Stimulated activated CD4-positive, alpha-beta T cell treated with anti-CD3 and anti-CD28 coated beads, TNF-alpha, amount 100 ng/mL, for 48 hours (primary cell): ENCODE results near the gene NAA11.

Experiments
- DNase-seq, 3 donors: peaks; one replicate each; pipeline ENCODE4 v3.0.0-alpha.2; 2020; ENCODE audit warnings: low read depth in 3 of 3

NAA11 gene

DNA sequence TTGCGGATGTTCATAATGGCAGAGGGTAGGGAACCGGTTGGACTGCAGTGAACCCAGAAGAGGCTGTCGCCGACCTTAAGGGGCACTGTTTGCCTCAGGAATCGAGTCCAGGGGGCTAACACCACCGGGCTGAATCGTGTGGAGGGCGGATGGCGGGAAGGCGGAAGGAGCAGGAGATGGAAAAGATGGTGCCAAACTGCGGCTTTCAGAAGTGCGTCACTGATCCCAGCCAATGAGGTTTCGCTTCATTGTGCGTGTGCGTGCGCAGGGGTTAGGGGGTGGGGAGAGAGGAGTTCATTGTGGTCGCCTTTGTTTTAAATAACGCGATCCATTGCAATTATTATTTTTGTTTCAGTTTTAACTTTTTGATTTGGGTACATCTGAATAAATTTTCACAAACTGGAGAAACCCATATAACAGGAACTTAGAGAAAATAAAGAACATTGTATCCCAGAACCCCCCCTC, at the start of gene NAA11:
Gene NAA11, minus strand, starts transcription at position 198 of the 465 bp plus-strand sequence. Its CDS starts 184 bp downstream, at position 14.
- DNase-seq, result no peak

DNA sequence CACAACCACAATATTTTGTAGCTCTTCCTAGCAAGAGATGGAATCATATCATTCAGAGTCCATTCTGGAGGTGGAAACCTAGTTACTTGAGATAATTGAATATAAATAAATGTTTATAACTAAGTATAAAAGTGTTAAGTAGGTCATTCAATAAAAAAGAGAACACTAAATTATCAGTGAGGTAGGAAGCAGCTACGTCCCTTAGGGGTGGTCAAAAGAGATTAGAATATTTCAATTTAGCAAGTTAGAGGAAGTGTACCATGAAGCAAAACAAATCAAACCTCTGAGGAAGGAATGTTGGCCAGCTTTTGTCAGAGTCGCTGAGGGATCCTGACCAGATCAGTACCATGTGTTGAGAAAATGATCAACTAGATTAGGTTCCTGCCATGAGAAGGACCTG, 44.2 kb upstream of the NAA11 start:
- no peak for DNase-seq

DNA sequence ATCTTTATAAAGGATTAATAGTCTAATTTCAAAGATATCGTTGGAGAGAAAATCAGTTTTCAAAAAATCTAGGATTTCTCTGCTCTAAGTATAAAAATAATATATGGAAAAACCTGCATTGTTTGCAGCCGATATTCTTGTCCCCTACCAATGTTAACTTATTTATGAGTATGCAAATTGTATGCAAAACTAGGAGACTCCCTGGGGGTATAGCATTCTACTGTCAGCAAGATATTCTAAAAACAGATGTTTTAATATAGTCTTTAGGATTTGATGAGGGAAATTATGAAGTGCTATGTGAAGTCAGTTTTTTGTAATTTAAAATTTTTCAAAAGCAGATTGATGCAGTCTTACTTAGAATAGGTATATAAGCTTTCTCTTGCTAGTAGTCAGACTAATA, 41.2 kb upstream of the NAA11 start:
- no peak for DNase-seq

DNA sequence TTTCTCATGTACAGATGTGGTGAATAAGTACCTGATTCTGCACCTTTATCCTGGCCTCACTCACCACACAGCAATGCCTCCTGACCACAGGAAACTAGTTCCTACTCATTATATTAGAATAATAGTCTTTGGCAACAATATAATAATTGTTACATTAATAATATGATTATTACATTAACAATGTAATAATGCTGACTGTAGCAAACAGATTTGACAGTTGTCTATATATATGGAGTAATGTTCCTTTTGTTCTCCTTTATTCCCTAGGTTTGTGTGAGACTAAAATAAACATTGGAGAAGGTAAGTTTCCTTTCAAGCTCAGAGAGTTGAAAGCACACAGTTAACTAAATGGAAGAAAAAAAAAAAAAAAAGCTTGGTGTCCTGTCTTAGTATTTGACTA, 40.6 kb upstream of the NAA11 start:
- no peak for DNase-seq

DNA sequence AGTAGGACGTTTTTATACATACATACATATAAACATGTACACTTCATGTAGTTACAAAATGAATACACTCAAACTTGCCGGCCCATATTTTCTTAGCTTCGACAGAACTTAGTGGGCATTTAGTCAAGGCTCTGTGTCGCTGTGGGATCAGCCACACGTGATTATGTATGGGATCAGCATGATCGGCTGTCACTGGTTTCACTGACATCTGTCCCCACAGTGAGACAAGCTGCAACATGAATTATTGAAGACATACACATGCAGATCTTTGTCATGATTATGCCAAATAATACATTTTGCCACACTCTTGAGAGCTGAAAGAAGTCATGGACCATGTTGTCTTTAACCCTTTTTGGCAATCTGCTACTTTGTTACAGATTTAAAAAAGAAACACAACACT, 38.2 kb upstream of the NAA11 start:
- DNase-seq, result no peak

DNA sequence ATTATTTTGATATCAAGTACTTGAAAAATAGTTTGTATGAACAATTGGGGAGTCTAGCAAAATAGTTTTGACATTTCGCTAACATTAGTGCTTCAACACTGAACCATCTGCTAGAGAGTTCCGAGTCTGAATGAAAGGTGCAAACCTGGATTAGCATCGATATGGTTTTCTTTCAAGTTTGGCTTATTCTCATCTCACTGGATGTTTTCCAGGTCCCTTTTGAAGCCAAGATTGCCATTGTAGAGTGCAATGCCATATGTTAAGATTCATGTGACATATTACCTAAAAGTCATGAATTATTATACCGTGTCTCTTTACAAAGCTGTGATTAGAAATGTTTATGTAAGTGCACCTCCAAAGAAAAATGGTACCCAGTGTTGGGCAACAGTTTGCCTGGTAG, 36.8 kb upstream of the NAA11 start:
- DNase-seq, result no peak

DNA sequence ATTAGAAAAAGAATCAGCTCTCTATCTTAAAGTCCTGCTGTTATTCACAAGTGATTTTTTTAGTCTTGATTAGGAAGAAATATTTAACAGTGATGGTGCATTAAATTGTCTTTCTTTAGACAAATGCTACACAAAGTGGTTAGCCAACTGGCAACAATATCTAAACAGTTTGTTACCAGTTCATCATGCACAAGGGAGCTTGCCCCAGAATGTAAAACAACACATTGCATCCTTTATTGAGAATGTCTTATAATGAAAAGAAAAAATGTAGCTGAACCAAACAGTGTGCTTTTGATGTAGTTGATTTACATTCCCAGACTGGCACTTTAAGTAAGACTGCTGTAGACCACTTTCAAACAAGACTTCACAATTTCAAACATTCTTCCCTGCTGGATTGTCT, 34.1 kb upstream of the NAA11 start:
- DNase-seq, result no peak

DNA sequence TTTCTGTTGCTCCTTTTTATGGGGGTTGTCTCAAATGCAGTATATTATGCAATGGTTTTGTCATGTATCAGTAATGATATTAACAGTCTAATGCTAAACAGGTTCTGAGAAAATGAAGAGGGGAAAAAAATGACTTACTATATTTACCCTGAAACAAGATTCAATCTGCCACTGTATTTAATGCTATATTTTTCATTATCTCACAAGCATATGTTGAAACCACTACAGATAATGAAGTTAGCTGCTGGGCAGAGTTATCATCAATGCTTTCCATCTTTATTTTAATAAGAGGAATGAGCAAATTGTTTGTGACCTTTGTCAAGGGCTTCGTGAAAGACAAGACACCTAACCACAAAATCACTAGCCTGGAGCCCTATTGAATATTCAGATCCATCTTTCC, 32.6 kb upstream of the NAA11 start:
- DNase-seq, result no peak

DNA sequence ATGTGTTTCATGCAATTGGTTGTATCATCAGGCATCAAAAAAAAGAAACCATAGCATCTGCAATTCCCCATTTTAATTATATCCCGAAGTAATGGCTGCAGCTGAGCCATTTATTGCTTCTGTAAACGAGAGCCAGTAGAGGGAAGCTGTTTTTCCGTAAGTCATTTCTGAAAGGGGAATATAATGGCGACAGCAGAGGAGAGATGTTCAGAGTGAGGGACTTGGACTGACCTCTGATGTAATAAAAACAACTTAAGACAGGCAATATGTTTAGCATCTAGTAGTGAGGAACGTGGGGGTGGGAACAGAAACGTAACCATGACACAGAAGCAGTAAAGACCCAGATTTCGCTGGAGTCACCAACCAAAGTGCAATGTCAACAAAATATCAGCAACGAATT, 31.5 kb upstream of the NAA11 start:
- DNase-seq, result no peak

DNA sequence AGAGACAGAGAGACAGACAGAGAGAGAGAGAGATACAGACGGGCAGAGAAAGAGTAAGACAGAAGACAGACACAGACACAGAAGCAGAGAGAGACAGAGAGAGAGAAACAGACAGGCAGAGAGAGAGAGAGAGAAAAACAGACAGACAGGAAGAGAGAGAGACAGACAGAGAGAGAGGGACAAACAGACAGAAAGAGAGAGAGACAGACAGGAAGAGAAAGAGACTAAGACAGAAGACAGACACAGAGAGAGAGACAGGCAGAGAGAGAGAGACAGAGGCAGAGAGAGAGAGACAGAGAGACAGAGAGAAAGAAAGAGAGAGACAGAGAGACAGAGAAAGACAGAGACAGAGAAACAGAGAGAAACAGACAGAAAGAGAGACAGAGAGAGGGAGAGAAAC, 27.2 kb upstream of the NAA11 start:
- DNase-seq, result no peak

DNA sequence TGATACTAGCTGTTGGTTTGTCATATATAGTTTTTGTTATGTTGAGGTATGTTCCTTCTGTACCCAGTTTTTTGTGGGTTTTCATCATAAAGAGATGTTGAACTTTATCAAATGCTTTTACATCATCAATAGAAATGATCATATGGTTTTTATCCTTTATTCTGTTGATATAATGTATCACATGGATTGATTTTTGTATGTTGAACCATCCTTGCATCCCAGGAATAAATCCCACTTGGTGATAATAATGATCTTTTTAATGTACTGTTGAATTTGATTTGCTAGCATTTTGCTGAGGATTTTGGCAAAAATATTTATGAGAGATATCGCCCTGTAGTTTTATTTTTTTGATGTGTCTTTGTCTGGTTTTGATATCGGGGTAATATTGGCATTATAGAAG, 22.5 kb upstream of the NAA11 start:
- DNase-seq, result no peak

DNA sequence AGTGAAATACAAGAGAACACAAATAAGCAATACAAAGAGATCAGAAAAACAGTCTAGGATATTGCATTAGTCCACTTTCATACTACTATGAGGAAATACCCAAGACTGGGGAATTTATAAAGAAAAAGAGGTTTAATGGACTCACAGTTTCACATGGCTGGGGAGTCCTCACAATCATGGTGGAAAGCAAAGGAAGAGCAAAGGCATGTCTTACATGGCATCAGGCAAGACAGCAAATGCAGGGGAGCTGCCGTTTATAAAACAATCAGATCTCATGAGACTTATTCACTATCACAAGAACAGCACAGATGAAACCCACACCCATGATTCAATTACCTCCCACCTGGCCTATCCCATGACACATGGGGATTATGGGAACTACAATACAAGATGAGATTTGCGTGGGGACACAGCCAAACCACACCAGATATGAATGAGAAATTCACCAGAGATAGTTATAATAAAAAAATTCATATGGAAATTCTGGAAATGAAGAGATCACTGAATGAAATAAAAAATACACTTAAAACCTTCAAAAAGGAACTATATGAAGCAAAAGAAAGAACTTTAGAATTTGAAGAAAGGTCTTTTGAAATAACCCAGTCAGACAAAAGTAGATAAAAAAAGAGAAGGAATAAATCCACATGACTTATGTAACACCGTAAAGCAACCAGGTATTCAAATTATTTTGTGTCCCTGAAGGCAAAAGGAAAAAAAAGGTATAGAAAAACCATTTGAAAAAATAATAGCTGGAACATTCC, 16.2 kb upstream of the NAA11 start:
- no peak for DNase-seq

DNA sequence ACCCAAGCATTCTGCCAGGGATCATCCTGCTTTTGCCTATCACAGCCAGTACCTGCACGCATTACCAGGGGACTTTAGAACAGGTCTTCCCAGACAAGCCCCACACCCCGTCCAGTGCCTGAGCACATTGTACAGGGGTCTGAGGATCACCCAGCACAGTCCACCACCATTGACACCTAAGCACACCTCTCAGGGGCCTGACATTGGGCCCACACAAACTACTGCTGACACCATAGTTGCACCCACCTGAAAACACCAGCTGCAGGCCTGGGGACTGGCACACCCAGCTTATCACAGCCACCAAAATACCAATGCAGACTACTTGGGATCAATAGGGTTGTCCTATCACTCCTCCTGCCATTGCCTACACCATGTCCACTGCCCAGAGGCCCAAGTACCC, 14.7 kb upstream of the NAA11 start:
- DNase-seq, result no peak

DNA sequence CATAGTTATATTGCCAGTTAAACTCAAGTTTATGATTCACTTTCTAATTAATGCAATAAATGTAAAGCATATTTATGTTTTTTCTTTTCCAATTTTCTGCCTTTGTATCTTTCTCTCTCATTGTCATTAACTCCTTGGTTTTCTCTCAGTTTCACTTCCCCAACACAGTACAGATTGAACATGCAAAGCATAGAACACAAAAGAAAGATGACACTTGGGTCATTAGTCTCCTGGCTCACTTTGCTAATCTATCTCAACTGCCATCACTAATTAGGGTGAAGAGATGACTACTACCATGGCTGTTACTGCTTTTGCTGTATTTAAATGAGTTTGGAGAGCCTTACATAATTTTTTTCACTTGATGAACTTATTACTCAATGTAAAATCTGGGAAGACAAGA, 12.3 kb upstream of the NAA11 start:
- no peak for DNase-seq

DNA sequence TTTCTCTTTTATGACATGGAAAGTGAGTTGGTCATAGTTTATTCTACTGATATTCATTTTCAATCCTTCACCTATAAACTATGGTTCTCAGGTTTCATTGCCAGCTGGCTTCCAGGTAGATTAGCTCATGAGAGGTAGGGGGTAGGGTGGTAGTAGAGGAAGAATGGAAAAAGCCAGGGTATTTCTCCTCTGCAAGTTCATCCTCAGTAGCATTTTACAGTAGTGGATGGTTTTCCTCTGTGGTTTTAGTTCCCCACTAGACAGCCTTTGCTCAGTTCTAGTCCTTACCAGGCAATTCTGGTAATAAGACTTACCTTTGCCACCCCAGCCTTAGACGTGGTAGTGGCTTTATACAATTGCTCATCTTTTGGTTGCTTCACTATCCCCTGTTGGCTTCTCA, 8.9 kb upstream of the NAA11 start:
- DNase-seq, result no peak

DNA sequence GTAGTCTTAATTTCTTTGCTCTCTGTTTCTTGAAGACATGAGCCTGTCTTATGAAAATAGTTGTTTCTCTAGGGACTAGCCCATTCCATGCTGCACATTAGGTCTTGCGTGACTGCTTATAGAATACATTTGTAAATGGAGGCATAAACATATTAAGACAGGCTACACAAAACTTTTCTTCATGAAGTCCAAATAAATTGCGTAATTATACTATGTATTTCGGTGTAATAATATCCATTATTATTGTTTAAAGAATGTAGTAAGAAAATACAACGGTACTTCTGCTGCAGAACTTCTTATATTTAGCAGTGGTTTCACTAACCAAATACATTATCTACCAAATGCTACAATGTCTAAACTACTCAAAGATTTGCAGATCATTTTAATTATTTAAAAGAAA, 8.5 kb upstream of the NAA11 start:
- DNase-seq, result no peak

DNA sequence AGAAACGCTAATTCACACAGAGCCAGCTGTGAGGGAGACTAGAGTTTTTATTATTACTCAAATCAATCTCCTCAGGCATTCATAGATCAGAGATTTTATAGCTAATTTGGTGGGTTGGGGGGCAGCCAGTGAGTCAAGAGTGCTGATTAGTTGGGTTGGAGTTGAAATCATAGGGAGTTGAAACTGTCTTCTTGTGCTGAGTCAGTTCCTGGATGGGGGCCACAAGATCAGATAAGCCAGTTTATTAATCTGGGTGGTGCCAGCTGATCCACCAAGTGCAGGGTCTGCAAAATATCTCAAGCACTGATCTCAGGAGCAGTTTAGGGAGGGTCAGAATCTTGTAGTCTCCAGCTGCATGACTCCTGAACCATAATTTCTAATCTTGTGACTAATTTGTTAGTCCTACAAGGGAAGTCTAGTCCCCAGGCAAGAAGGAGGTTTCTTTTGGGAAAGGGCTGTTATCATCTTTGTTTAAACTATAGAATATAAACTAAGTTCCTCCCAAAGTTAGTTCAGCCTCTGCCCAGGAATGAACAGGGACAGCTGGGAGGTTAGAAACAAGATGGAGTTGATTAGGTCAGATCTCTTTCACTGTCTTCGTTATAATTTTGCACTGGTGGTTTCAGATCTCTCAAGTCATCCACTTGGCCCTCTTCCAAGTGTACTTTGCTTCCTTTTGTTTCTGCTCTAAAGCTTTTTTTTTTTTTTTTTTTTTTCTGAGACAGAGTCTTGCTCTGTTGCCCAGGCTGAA, 5.4 kb upstream of the NAA11 start:
- DNase-seq, result no peak

DNA sequence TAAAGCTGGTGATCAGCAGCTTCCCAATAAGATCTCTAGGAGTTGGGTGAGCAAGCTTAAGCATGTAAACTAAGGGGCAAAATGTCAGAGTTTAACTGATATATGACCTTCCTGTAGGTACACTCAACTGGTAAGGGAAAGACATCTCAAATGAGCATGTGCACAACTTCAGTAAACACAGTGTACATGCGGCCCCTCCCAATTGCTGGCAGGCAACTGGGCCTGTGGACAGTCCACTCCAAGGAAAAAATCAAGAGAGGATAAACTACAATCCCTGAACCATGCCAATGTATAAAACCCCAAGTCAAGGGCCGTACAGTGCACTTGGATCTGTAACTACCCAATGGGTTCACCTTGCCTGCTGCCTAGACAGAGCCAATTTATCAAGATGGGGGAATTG, 4.9 kb upstream of the NAA11 start:
- DNase-seq, result no peak

DNA sequence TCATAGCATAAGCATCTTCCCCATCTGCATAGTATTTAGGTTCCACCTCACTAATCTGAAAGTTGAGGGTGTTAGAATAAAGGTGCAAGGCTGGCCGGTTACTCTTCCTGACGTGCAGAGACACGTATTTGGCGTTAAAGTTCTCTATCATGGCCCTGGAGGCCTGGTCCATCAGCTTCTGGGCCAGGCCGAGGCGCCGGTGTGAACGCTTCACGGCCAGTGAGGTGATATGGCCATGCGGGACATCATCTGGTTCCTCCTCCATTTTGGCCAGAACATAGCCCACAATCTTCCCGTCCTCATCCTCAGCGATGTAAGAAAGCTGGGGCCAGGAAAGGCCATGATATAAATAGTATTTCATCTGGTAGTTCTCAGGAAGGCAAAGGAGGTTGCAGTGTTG, 425 bp downstream of the NAA11 start:
- DNase-seq, result no peak

DNA sequence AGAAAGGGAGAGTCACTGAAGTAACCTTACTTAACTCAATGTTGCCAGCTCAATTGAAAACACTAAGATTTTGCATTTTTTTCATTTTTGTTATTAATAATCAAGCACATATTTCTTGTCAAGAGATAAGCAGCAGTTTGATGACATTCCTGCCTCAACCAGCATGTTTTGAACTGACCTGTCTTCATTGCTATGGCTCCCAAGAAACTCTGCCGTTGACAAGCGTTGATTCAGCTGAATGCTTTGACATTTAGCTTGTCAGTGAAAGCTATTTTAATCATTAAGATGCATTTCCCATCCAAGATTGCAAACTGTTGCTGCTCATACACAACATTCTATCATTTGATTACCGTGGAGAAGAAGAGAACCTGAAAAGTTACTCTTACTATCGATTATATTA, 5.9 kb downstream of the NAA11 start:
- DNase-seq, result no peak

DNA sequence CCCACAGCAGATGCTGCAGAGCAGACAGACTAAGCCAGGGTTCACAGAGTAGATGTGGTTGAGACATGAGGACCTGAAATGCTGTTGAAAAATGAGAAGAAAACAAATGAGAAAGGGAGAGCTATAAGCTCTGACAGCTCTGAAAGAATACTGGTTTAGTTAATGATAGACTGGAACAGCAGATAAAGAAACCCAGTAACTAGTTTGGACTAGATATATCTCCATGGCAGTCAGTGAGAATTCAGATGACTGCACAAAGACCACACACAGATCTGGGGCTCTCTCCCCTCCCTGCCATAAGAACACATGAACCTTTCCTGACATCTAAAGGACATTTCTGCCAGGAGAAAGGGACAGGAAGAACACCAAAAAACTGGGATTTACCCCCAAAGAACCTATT, 8.2 kb downstream of the NAA11 start:
- DNase-seq, result no peak

DNA sequence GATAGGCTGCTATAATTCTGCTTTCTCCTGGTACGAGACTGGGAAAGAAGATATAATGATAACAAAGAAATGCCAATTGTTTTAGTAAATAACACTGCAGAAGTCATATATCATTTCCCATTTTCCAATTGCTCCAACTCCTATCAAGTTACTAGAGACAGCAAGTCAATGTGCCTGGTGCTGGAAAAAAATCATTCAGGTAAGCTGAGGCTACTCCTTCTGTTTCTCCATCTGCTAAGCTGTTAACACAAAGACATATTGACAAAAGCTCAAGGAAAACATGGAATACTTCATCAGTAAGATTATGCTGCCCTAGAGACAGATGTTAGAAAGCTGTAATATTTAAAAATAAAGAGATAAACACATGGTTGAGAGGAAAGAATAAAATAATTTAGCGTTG, 10.0 kb downstream of the NAA11 start:
- DNase-seq, result no peak

DNA sequence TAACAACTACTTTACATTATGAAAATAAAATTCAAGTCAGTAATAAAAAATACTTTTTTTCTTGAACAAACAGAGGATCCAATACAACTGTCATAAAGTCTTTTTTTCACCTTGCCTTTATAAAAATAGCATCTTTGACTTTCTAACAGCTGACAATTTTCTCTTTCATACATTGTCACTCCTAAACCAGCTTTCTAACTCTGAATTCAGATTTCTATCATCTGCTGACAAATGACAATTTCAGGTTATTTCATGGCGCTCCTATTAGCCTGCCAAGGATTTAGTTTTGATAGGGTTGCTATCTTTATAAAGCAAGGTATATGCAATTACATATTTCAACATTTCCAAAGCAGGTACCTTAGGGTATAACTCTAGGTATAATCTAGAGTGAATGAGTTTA, 14.6 kb downstream of the NAA11 start:
- no peak for DNase-seq

DNA sequence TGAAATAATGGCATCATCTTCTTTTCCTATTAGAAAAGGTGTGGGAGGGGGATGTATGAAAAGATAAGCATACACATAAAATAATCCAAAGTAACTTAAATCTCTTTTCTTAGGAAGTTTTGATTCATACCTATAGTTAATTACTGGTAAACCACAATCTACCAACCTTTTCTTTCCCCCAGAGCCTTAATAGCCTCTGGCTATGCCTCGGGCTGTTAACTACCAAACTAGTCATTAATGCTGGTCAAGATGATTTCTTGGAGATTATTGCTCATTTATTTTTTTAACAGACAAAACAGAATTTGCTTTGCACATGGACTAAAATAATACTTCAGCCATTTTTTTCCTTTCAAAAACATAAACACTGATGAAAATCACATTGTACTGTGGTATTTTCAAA, 16.9 kb downstream of the NAA11 start:
- DNase-seq, result no peak
